Stimulated activated CD4-positive, alpha-beta T cell treated with anti-CD3 and anti-CD28 coated beads, Interleukin-4, amount 100 ng/mL, for 1 hour (primary cell): Measurements from ENCODE around the gene ACOXL.

ENCODE experiments used
- DNase-seq: peaks from one replicate; pipeline ENCODE4 v3.0.0-alpha.2; 2020

ACOXL gene

DNA sequence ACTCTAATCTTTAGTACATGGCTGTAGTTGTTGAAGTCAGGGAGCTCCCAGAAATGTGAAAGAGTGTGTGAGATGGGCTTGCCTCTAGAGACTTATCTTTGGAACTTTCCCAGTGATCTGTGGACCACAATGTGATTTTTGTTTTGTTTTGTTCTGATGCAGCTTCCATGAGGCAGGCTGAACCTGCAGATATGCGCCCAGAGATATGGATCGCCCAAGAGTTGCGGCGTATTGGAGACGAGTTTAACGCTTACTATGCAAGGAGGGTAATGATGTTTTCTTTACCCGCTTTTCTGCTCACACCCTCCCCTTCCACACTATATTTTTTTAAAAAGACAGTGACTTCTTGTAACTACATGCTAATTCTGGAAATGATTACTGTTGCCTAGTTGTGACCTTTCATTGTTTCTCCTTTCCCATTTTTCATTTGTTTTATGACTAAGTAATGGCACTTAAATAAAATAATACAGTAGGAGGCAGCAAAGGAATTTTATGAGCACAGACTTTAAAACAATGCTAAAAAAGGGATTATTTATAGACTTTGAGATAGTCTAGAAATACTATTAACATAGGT, 417.6 kb downstream of the ACOXL start:
- DNase-seq, result no peak

DNA sequence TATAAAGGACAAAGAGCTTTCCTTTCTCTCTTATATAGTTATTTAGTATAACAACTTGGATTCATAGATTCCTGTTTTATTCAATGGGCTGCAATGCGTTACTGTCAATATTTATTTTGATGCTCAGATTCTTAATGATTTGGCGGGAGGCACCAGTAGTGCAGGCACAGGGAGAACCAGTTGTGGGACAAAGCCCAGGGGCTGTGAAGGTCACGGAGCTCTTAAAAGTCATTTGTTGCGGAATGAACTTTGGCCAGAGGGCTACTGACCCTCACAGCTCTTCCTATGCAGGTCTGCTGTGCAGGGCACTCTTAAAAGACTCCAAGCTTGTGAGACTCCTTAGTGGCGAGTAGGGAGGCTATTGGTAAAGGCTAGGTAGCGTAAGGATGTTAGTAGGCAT, 422.4 kb downstream of the ACOXL start:
- DNase-seq, result no peak

DNA sequence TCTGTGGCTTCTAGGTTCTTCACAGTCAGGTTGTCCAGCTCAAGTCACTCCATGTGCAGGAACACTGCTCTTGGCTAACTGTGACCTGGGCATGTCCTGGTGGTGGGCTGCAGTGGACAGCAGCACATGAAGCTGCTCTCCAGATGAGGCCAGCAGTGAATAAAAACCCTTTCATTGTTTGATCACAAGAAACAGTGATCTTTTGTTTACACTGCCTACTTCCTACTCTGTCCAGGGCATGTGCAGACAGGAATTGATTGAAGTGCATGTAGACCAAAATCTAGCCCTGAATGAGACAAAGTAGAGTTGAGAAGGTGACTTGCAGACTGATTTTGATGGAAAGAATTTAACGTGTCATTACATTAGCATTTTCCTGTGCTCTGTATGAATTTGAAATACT, 423.2 kb downstream of the ACOXL start:
- DNase-seq, result no peak

DNA sequence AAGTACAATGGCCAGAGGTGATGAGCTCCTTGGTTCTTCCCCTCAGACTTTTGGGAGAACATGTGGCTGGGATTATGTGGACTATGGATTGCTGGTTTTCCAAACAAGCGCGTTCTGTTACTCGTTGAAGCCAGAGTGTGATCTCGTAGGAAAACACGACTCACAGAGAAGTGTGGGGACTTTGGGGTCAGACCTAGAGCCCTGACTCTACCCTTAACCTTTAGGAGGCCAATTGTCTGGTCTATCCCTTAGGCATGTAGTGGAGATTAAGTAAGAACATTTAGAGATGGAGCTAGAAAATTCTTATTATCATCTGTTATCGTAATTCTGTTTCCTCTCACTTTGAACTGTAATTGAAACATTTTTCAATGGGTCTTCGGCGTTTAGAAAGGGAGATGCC, 424.2 kb downstream of the ACOXL start:
- no peak for DNase-seq

DNA sequence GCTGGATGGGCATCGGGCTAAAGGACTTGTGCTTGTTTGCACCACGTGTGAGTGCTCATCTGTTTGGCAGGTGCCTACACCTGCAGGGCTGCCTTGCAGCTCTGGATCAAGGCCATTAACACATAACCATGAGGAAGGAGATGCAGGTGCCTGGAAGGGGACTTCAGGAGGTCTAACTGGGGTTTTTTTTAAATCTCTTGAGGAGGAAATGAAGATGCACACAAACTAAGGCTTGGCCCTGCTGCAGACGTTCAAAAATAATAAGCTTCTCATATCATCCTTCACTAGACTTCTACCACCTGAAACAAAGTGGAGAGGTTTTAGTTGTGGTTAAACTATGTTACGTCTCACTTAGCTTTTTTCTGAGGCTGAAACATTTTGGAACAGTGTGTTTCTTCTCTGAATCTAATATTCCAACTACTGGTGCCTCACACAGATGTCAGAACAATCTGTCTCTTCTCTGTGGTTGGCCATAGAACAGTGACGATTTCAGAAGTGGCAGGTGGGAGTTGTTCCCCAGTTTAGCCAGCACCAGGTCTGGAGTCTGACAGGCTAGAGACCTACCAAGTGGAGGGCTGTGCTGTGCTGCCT, 424.8 kb downstream of the ACOXL start:
- DNase-seq, result no peak

DNA sequence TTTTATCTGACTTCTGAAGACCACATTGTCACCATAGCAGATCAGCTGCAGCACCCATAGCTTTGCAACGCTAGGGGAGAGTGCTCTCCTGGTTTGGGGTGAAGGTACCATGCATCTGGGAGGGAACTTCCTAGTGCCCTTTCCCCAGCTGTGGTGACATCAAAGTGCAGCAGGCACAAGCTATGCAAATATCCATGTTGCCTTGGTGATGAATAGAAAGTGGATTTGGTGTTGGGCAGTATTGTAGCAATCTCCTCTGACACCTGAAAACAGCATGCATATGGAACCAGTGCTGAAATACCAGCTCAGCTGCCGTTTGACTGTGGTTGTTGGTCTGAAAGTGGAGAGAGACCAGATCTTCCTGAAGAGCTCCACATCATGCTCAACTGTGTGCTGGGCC, 425.4 kb downstream of the ACOXL start:
- DNase-seq, result no peak

DNA sequence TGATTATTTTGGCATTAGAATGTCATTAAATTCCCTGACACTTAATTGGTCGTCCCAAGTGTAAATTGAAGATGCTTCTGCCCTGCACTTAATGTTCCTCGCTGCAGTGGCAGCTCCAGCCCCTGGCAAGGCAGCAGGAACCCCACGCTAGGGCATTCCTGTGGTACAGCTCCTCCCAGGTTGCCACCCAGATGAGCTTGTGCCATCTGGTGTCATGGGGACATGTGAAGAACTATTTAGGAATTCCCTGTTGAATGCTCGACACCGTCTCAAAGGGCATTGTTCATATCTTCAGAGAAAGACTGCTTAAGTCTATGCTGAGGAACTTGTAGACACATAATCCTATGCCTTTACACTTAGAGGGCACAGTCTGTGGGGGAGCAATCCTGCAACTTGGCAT, 427.3 kb downstream of the ACOXL start:
- DNase-seq, result no peak

DNA sequence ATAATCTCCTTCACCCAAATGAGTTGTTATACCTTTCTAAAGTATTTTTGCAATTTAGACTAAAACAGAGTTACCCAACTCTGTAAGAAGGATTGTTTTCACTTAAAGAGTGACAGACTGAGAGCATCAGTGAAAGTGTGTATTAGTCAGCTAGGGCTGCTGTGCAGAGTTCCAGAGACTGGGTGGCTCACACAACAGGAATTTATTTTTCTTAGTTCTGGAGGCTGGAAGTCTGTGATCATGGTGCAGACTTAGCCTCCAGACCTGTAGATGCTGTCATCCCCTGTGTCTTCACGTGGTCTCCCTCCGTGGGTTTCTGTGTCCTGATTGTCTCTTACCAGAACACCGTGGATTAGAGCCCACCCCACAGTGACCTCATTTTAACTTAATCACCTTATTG, 428.4 kb downstream of the ACOXL start:
- DNase-seq, result no peak

DNA sequence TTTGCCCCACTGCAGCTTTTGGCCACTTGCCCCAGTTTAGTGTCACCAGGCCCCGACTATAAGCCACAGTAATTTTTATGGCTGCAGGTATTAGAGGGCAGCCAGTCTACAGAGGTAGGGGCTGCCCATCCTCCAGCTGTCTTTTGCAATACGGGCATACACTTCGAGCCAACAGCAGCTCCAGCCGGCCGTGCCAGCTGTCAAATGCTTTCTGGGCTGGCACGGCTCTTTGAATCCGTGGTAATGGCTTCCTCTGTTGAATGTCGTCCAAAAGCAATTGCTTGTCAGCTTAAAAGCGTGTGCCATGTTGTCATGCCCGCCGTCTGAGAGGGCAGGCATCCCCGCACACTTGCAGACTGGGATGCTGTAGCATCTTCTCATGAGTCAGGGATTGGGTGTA, 429.6 kb downstream of the ACOXL start:
- DNase-seq, result no peak

DNA sequence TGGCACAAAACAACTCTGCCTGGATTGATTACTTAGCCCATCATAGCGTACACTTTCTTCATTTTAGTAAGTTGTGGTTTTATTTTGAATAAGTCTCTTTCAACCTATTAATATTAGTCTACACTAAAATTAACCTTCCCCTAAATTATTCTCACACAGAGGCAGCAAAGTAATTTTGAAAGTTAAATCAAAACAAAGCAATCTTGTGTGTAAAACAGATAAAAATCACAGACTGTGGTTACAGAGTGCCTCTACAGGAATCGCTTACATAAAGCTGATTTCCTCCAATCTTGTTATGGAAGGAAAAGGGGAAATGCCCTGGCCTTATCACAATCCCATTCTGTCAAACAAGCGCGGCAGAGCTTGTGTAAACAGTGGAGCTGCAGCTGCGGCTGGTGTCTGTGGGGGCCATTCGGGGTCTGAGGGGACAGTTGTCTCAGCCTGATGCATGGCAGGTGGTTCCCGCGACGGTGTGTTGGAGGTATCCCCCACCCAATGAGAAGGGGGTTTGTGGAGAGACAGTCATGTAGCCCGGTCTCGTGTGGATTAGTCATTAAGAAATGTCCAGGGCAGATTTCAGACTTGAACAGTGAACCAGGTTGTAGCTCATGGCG, 430.5 kb downstream of the ACOXL start:
- DNase-seq, result no peak

DNA sequence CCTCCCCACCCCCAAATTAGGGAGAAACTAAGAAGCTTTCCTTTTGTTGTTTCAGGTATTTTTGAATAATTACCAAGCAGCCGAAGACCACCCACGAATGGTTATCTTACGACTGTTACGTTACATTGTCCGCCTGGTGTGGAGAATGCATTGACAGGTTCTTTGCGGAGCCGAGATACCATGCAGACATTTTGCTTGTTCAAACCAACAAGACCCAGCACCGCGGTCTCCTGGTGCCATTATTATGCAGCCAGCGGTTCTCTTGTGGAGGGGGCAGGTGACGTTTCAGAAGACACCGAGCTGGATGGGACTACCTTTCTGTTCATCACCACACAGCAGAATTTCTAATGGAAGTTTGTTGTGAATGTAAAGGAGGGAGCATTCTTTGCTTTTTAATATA, 431.7 kb downstream of the ACOXL start:
- no peak for DNase-seq

DNA sequence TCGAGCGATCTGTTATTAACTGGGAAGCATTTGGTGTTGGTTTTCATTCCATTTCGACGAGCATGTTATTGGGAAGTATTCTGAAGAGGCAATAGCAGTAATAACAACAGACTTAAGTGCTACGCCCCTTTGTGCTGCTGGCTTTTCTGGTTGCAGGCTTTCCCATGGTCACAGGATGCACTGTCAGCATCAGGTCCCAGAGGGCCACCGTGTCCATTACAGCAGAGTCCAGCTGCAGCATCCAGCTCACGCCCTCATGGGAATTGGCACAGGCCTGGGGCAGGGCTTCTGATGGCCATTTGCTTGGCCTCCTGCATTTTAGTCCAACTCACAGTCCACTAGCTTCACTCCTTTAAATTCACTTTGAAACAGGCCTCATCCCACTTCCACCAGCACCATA, 432.7 kb downstream of the ACOXL start:
- no peak for DNase-seq

DNA sequence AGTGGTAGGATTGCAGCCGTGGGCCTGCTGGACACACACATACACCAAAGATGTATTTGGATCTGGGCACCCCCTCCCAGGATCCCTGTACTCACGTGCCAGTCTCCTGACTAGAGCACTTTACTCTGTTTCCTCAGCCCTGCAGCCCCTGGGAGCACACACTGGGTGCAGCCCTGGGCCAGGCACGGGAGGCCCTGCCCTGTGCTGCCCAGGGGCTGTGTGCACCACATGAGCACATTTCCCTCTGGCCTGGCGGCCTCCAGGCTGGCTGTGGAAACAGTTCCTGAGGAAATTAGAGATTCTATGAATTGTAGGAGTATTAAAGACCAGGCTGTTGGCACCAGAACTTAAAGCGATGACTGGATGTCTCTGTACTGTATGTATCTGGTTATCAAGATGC, 433.7 kb downstream of the ACOXL start:
- DNase-seq, result no peak

DNA sequence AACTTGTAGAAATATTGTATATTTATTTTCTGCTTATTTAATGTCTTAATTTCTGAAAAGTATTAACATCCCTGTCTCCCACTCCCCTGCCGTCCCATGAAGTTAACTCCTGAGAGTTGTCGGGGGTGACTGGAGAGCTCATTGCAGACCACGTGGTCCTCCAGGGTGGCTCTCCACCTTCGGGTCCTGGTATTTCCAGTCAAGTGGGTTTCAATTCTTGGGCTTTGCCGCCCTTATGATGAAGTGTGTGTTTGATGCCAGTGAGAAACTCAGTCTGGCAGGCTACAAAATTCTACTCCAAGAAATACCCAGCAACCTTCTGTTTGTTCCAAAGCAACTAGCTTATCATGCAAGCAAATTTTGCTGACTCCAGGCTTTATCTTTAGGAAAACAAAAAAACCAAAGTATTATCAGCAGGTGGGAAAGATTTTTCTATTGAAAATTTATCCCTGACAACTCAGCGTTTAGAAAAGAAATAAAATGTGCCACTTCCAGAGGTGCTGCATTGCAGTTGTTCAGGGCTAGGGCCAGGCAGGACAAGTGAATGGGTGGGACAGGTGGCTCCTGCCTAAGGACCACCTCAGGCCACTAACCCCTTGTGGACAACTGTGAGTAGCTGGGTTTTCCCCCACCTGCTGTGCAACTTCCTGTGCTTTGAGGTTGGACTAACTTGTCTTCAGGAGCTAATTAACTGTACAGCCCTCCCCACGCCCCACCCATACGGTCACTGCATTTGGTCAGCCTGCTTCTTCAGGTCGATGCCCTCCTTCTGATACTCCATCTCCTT, 434.9 kb downstream of the ACOXL start:
- DNase-seq, result no peak

DNA sequence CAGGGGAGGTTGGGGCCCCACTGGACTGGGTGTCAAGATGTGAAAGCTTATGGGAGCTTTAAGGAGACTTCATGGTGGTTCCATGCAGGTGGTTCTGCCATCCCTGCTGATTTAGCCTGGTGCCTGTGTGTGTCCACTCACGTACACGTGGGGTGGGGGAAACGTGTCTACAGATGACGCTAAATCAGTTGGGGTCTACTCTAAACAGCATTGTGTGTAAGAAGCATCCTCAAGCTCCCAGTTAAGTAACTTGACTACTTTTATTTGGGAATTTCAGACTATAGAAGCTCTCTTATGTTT, 435.4 kb downstream of the ACOXL start:
- DNase-seq, result no peak
